Measurements from ENCODE around the gene PRSS2.

Gene PRSS2

GRCh38 chr7:142782922-142783900, 12.4 kb downstream of the PRSS2 start:
- no peaks in the 10 kb centered on the region for H3K79me1 ChIP-seq (replicated peaks; ENCODE audit: low read length, poor library complexity, severe bottlenecking)
- no peak overlapping the region for H4K91ac ChIP-seq (ENCODE audit: low read length)
- no peak overlapping the region for H3K14ac ChIP-seq (ENCODE audit: low read length in 2 of 2)
- peak overlapping the region in 1 of 2 experiments; percentile 35 for H3K18ac ChIP-seq (ENCODE audit: low read depth in 1 of 2, low read length in 2 of 2)
- no peak overlapping the region for H2BK120ac ChIP-seq (ENCODE audit: low read depth, low read length)
- peak overlapping the region; percentile 32 for H2AFZ ChIP-seq (ENCODE audit: low read depth, low read length)
- no peak overlapping the region for H2BK15ac ChIP-seq (ENCODE audit: low read depth, poor library complexity, severe bottlenecking)
- H3K4me3 ChIP-seq (ENCODE audit: insufficient read depth in 1 of 2, low read depth in 1 of 2, low read length in 2 of 2) = peak overlapping the region; percentile 49 to 79
- H4K8ac ChIP-seq (ENCODE audit: low read length) = peak overlapping the region; percentile 69
- H3K23ac ChIP-seq (ENCODE audit: low read length in 2 of 2) = no peak overlapping the region
- no peak overlapping the region for H2BK5ac ChIP-seq (ENCODE audit: low read depth, low read length, poor library complexity, severe bottlenecking)
- H3K36me3 ChIP-seq (ENCODE audit: control insufficient read depth in 1 of 2, insufficient read depth in 2 of 2, low read depth in 1 of 2, low read length in 2 of 2) = no peaks in the 10 kb centered on the region
- H3K9ac ChIP-seq (ENCODE audit: low read length) = peak overlapping the region; percentile 72
- peak overlapping the region; percentile 88 for H3K4me2 ChIP-seq (ENCODE audit: low read length, poor library complexity, severe bottlenecking)
- no peak overlapping the region for H3K27ac ChIP-seq (ENCODE audit: low read length, poor library complexity, severe bottlenecking)
- H2BK12ac ChIP-seq (ENCODE audit: low read length in 2 of 2) = no peak overlapping the region
- DNase-seq = peak; percentile 88
- H3K9me3 ChIP-seq (ENCODE audit: control insufficient read depth, low read length) = no peaks in the 10 kb centered on the region
- no peak overlapping the region for H2AK5ac ChIP-seq (ENCODE audit: low read length, severe bottlenecking)
- H3K4ac ChIP-seq (ENCODE audit: low read depth in 1 of 2, low read length in 2 of 2) = no peak overlapping the region
- 7% methylated on average over 25 of the region's 32 CpGs for WGBS
- peaks cover 16 to 34% of the 10 kb centered on the region in 2 experiments for H3K27me3 ChIP-seq (ENCODE audit: control insufficient read depth in 1 of 2, insufficient read depth in 1 of 2, low read length in 2 of 2)
- peaks cover 2% of the 10 kb centered on the region for H3K4me1 ChIP-seq (ENCODE audit: control insufficient read depth, insufficient read depth, low read depth, low read length)

- Histone ChIP-seq H2AK5ac (ENCODE audit: low read length, severe bottlenecking) (no peak overlapping the region), H3K79me1 (replicated peaks; ENCODE audit: low read length, poor library complexity, severe bottlenecking) (no peaks in the 10 kb centered on the region), H3K23ac (ENCODE audit: low read length in 2 of 2) (no peak overlapping the region), H3K4me2 (ENCODE audit: low read length, poor library complexity, severe bottlenecking) (no peak overlapping the region), H2BK120ac (ENCODE audit: low read depth, low read length) (no peak overlapping the region), H3K9ac (ENCODE audit: low read length) (no peak overlapping the region), H2BK15ac (ENCODE audit: low read depth, poor library complexity, severe bottlenecking) (no peak overlapping the region), H4K91ac (ENCODE audit: low read length) (no peak overlapping the region), H3K4ac (ENCODE audit: low read depth in 1 of 2, low read length in 2 of 2) (no peak overlapping the region), H3K4me3 (ENCODE audit: insufficient read depth in 1 of 2, low read depth in 1 of 2, low read length in 2 of 2) (no peak overlapping the region), H3K18ac (ENCODE audit: low read depth in 1 of 2, low read length in 2 of 2) (no peak overlapping the region), H3K9me3 (ENCODE audit: control insufficient read depth, low read length) (no peaks in the 10 kb centered on the region), H2BK12ac (ENCODE audit: low read length in 2 of 2) (no peak overlapping the region), H3K27ac (ENCODE audit: low read length, poor library complexity, severe bottlenecking) (no peak overlapping the region), H2BK5ac (ENCODE audit: low read depth, low read length, poor library complexity, severe bottlenecking) (no peak overlapping the region), H3K27me3 (ENCODE audit: control insufficient read depth in 1 of 2, insufficient read depth in 1 of 2, low read length in 2 of 2) (peaks cover 25 to 43% of the 10 kb centered on the region in 2 experiments), H3K14ac (ENCODE audit: low read length in 2 of 2) (no peak overlapping the region), H3K4me1 (ENCODE audit: control insufficient read depth, insufficient read depth, low read depth, low read length) (peaks cover 2% of the 10 kb centered on the region), H4K8ac (ENCODE audit: low read length) (no peak overlapping the region), H2AFZ (ENCODE audit: low read depth, low read length) (no peak overlapping the region), H3K36me3 (ENCODE audit: control insufficient read depth in 1 of 2, insufficient read depth in 2 of 2, low read depth in 1 of 2, low read length in 2 of 2) (no peaks in the 10 kb centered on the region)
- WGBS = 84% methylated on average over 6 of the region's 7 CpGs
- no peak for DNase-seq
Measured at GRCh38 chr7:142784096-142784495, 13.3 kb downstream of the PRSS2 start.

- H3K27ac ChIP-seq (ENCODE audit: low read length, poor library complexity, severe bottlenecking) = no peak overlapping the region
- H2BK15ac ChIP-seq (ENCODE audit: low read depth, poor library complexity, severe bottlenecking) = no peak overlapping the region
- no peak overlapping the region for H2BK5ac ChIP-seq (ENCODE audit: low read depth, low read length, poor library complexity, severe bottlenecking)
- no peak overlapping the region for H3K23ac ChIP-seq (ENCODE audit: low read length in 2 of 2)
- no peak overlapping the region for H2AK5ac ChIP-seq (ENCODE audit: low read length, severe bottlenecking)
- no peak overlapping the region for H2BK12ac ChIP-seq (ENCODE audit: low read length in 2 of 2)
- H2AFZ ChIP-seq (ENCODE audit: low read depth, low read length) = no peak overlapping the region
- H3K18ac ChIP-seq (ENCODE audit: low read depth in 1 of 2, low read length in 2 of 2) = no peak overlapping the region
- H3K9ac ChIP-seq (ENCODE audit: low read length) = no peak overlapping the region
- no peak overlapping the region for H4K8ac ChIP-seq (ENCODE audit: low read length)
- no peaks in the 10 kb centered on the region for H3K36me3 ChIP-seq (ENCODE audit: control insufficient read depth in 1 of 2, insufficient read depth in 2 of 2, low read depth in 1 of 2, low read length in 2 of 2)
- H3K27me3 ChIP-seq (ENCODE audit: control insufficient read depth in 1 of 2, insufficient read depth in 1 of 2, low read length in 2 of 2) = peaks cover 31 to 46% of the 10 kb centered on the region in 2 experiments
- H3K14ac ChIP-seq (ENCODE audit: low read length in 2 of 2) = no peak overlapping the region
- H3K4ac ChIP-seq (ENCODE audit: low read depth in 1 of 2, low read length in 2 of 2) = no peak overlapping the region
- DNase-seq = no peak
- no peak overlapping the region for H3K4me3 ChIP-seq (ENCODE audit: insufficient read depth in 1 of 2, low read depth in 1 of 2, low read length in 2 of 2)
- no peaks in the 10 kb centered on the region for H3K79me1 ChIP-seq (replicated peaks; ENCODE audit: low read length, poor library complexity, severe bottlenecking)
- H4K91ac ChIP-seq (ENCODE audit: low read length) = no peak overlapping the region
- WGBS = no CpG with 5 or more reads among the region's 8 CpGs
- H3K9me3 ChIP-seq (ENCODE audit: control insufficient read depth, low read length) = no peaks in the 10 kb centered on the region
- H3K4me2 ChIP-seq (ENCODE audit: low read length, poor library complexity, severe bottlenecking) = no peak overlapping the region
- H3K4me1 ChIP-seq (ENCODE audit: control insufficient read depth, insufficient read depth, low read depth, low read length) = peaks cover 2% of the 10 kb centered on the region
- no peak overlapping the region for H2BK120ac ChIP-seq (ENCODE audit: low read depth, low read length)
Measured at GRCh38 chr7:142784716-142785115, 13.9 kb downstream of the PRSS2 start.

- Histone ChIP-seq H2AK5ac (ENCODE audit: low read length, severe bottlenecking) (no peak overlapping the region), H3K79me1 (replicated peaks; ENCODE audit: low read length, poor library complexity, severe bottlenecking) (no peaks in the 10 kb centered on the region), H2BK15ac (ENCODE audit: low read depth, poor library complexity, severe bottlenecking) (no peak overlapping the region), H3K14ac (ENCODE audit: low read length in 2 of 2) (no peak overlapping the region), H3K23ac (ENCODE audit: low read length in 2 of 2) (no peak overlapping the region), H3K9me3 (ENCODE audit: control insufficient read depth, low read length) (no peaks in the 10 kb centered on the region), H3K4ac (ENCODE audit: low read depth in 1 of 2, low read length in 2 of 2) (no peak overlapping the region), H3K18ac (ENCODE audit: low read depth in 1 of 2, low read length in 2 of 2) (no peak overlapping the region), H2BK120ac (ENCODE audit: low read depth, low read length) (no peak overlapping the region), H2BK12ac (ENCODE audit: low read length in 2 of 2) (no peak overlapping the region), H3K27ac (ENCODE audit: low read length, poor library complexity, severe bottlenecking) (no peak overlapping the region), H3K36me3 (ENCODE audit: control insufficient read depth in 1 of 2, insufficient read depth in 2 of 2, low read depth in 1 of 2, low read length in 2 of 2) (no peaks in the 10 kb centered on the region), H3K4me2 (ENCODE audit: low read length, poor library complexity, severe bottlenecking) (no peak overlapping the region), H2BK5ac (ENCODE audit: low read depth, low read length, poor library complexity, severe bottlenecking) (no peak overlapping the region), H4K8ac (ENCODE audit: low read length) (no peak overlapping the region), H2AFZ (ENCODE audit: low read depth, low read length) (no peak overlapping the region), H3K9ac (ENCODE audit: low read length) (no peak overlapping the region), H3K4me3 (ENCODE audit: insufficient read depth in 1 of 2, low read depth in 1 of 2, low read length in 2 of 2) (no peak overlapping the region), H4K91ac (ENCODE audit: low read length) (no peak overlapping the region), H3K27me3 (ENCODE audit: control insufficient read depth in 1 of 2, insufficient read depth in 1 of 2, low read length in 2 of 2) (peaks cover 39 to 46% of the 10 kb centered on the region in 2 experiments), H3K4me1 (ENCODE audit: control insufficient read depth, insufficient read depth, low read depth, low read length) (peaks cover 2% of the 10 kb centered on the region)
- 80% methylated on average over 4 of the region's 8 CpGs for WGBS
- DNase-seq = no peak
Measured at GRCh38 chr7:142785841-142786250, 15.1 kb downstream of the PRSS2 start.
